HepG2 (cell line): ENCODE measurements around the gene SYNGAP1. TPM values are rescaled to one million over a fixed set of nuclear protein-coding genes. Genes with fewer than 3 reads are reported as not detected.

Experiments
- CHCHD3 ChIP-seq: sonication (generic); formaldehyde crosslinking; IDR thresholded peaks from 2 replicates; pipeline ENCODE4 v1.8.0; 2022; ENCODE audit warnings: mild to moderate bottlenecking, missing genetic modification reagents, moderate library complexity
- EED ChIP-seq: sonication (generic); formaldehyde crosslinking; IDR thresholded peaks from 2 replicates; pipeline ENCODE4 v1.5.0; 2020; ENCODE audit warnings: mild to moderate bottlenecking, missing genetic modification reagents
- ESRRA ChIP-seq: sonication (generic); formaldehyde crosslinking; IDR thresholded peaks from 2 replicates; pipeline ENCODE4 v1.5.1; 2020; ENCODE audit warnings: mild to moderate bottlenecking, low read depth, missing genetic modification reagents
- MEIS1 ChIP-seq: sonication (generic); formaldehyde crosslinking; IDR thresholded peaks from 2 replicates; pipeline ENCODE4 v1.9.0; 2021; ENCODE audit warnings: mild to moderate bottlenecking, missing genetic modification reagents, moderate library complexity, borderline replicate concordance
- SNAPC4 ChIP-seq: sonication (generic); formaldehyde crosslinking; IDR thresholded peaks from 2 replicates; pipeline ENCODE4 v1.4.0; 2020; ENCODE audit warnings: mild to moderate bottlenecking, missing genetic modification reagents
- SP5 ChIP-seq: IDR thresholded peaks from 2 replicates; pipeline ENCODE4 v1.6.1; 2016; ENCODE audit warnings: low read depth, borderline replicate concordance
- TFE3 ChIP-seq: IDR thresholded peaks from 2 replicates; pipeline ENCODE4 v1.6.1; 2016
- THAP9 ChIP-seq: sonication (generic); formaldehyde crosslinking; IDR thresholded peaks from 2 replicates; pipeline ENCODE4; 2020; ENCODE audit warnings: missing genetic modification reagents, mild to moderate bottlenecking, borderline replicate concordance
- ZNF143 ChIP-seq: sonication (generic); formaldehyde crosslinking; IDR thresholded peaks from 2 replicates; pipeline ENCODE4 v1.4.0; 2020; ENCODE audit warnings: missing genetic modification reagents
- ZNF503 ChIP-seq: sonication (generic); formaldehyde crosslinking; IDR thresholded peaks from 2 replicates; pipeline ENCODE4 v1.4.0; 2020; ENCODE audit warnings: missing genetic modification reagents
- ZNF547 ChIP-seq: sonication (generic); formaldehyde crosslinking; IDR thresholded peaks from 2 replicates; pipeline ENCODE4 v1.5.1; 2020; ENCODE audit warnings: mild to moderate bottlenecking, missing genetic modification reagents
- ZNF670 ChIP-seq: sonication (generic); formaldehyde crosslinking; IDR thresholded peaks from 2 replicates; pipeline ENCODE4 v1.8.0; 2022; ENCODE audit warnings: mild to moderate bottlenecking, missing genetic modification reagents, borderline replicate concordance
- ZNF749 ChIP-seq: sonication (generic); formaldehyde crosslinking; IDR thresholded peaks from 2 replicates; pipeline ENCODE4 v1.8.0; 2022; ENCODE audit warnings: mild to moderate bottlenecking, missing genetic modification reagents, moderate library complexity, borderline replicate concordance
- ZNF781 ChIP-seq: sonication (generic); formaldehyde crosslinking; IDR thresholded peaks from 2 replicates; pipeline ENCODE4 v1.5.1; 2020; ENCODE audit warnings: borderline replicate concordance, mild to moderate bottlenecking, missing genetic modification reagents; ENCODE audit errors: not compliant biosample characterization
- polyA plus RNA-seq, 8 experiments: library from polyadenylated mRNA; depleted of rRNA in 3 of 8; stranded (reverse) in 7 of 8; unstranded in 1 of 8; fragments of >200 nt; fragmentation: Illumina TruSeq in 4 of 8; extraction: Trizol in 4 of 8; gene quantifications; 2 replicates each; pipeline versions ENCODE4 v1.2.1 to v1.2.3, GENCODE V29; 2011 to 2016; ENCODE audit warnings: low read depth in 4 of 8, missing spikeins in 1 of 8, mixed read lengths in 1 of 8; ENCODE audit not compliant: insufficient read depth in 1 of 8
- total RNA-seq, 5 experiments: library from RNA; depleted of rRNA; stranded (reverse); fragments of >200 nt; fragmentation: Illumina TruSeq; extraction: Trizol; gene quantifications; 2 replicates each; pipeline ENCODE4 v1.2.3, GENCODE V29; 2016; ENCODE audit warnings: low read depth in 1 of 5
- TF ChIP-seq, protein P1 (sequence below): sonication (generic); formaldehyde crosslinking; IDR thresholded peaks from 2 replicates; pipeline ENCODE4 v1.8.0; 2022; ENCODE audit warnings: low read depth, missing genetic modification reagents

Gene SYNGAP1
- total and polyA plus RNA-seq, 2 of the 13 experiments (the other 11 are each of a cell fraction or from before 2014, with no cell fraction given): 0.75 to 1.1 TPM

GRCh38 chr6:33417903-33418689 is 1.8 kb upstream of the SYNGAP1 start, which contains the start of gene CUTA (continued):
- peak; percentile 84 for TF ChIP-seq ZNF670 (CRISPR knock-in tag)
- no peak for TF ChIP-seq ZNF749
- TF ChIP-seq MEIS1: peak; percentile 96
- TF ChIP-seq EED (CRISPR knock-in tag): no peak; the same call in 1 of the 2 replicates
- peak; percentile 86 for TF ChIP-seq ZNF503 (CRISPR knock-in tag)
- peak; percentile 73; the same call in 1 of the 2 replicates for TF ChIP-seq ESRRA (CRISPR knock-in tag)
- peak; percentile 79 for TF ChIP-seq THAP9 (CRISPR knock-in tag)
- no peak for TF ChIP-seq CHCHD3 (CRISPR knock-in tag)
- peak; percentile 53 for TF ChIP-seq ZNF143 (CRISPR knock-in tag)
- peak; percentile 92 for TF ChIP-seq ZNF781 (CRISPR knock-in tag)
- peak; percentile 76; the same call in 1 of the 2 replicates for TF ChIP-seq SP5 (CRISPR knock-in tag)
- TF ChIP-seq TFE3: peak; percentile 97
- TF ChIP-seq ZNF547 (CRISPR knock-in tag): peak; percentile 93
- peak; percentile 65 for TF ChIP-seq SNAPC4
- TF ChIP-seq, protein P1, sequence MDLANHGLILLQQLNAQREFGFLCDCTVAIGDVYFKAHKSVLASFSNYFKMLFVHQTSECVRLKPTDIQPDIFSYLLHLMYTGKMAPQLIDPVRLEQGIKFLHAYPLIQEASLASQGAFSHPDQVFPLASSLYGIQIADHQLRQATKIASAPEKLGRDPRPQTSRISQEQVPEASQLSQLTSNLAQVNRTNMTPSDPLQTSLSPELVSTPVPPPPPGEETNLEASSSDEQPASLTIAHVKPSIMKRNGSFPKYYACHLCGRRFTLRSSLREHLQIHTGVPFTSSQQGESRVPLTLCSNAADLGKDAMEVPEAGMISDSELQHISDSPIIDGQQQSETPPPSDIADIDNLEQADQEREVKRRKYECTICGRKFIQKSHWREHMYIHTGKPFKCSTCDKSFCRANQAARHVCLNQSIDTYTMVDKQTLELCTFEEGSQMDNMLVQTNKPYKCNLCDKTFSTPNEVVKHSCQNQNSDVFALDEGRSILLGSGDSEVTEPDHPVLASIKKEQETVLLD (CRISPR knock-in tag): peak; percentile 47
